GM21737 (cell line): Measurements from ENCODE around the gene PKDCC.
"Not testable (repeated sequence)": the region's sequence is repeated elsewhere in the genome, so short reads cannot be mapped to it uniquely, and the experiment has no call there.

Source experiments
- ATAC-seq: cut with Tn5 transposase; IDR thresholded peaks from one replicate; pipeline ENCODE4 v1.9.1; 2021; ENCODE audit warnings: mild to moderate bottlenecking, moderate library complexity; ENCODE audit not compliant: unreplicated experiment

The PKDCC gene

GRCh38 chr2:42084231-42084671, 36.4 kb downstream of the PKDCC start:
- ATAC-seq, result no peak

- not testable (repeated sequence) for ATAC-seq
Measured at GRCh38 chr2:42085070-42085469, 37.2 kb downstream of the PKDCC start.

- ATAC-seq, result no peak
Measured at GRCh38 chr2:42085706-42086487, 38.1 kb downstream of the PKDCC start.

- no peak for ATAC-seq
Measured at GRCh38 chr2:42086500-42086953, 38.7 kb downstream of the PKDCC start.

GRCh38 chr2:42087137-42087856, 39.5 kb downstream of the PKDCC start:
- no peak for ATAC-seq

- ATAC-seq, result no peak
Measured at GRCh38 chr2:42087857-42088195, 40.0 kb downstream of the PKDCC start.

GRCh38 chr2:42089340-42089925, 41.6 kb downstream of the PKDCC start:
- peak; percentile 77 for ATAC-seq

GRCh38 chr2:42090216-42090615, 42.4 kb downstream of the PKDCC start:
- no peak for ATAC-seq

- ATAC-seq, result no peak
Measured at GRCh38 chr2:42091671-42092070, 43.9 kb downstream of the PKDCC start.

GRCh38 chr2:42092084-42092996, 44.5 kb downstream of the PKDCC start:
- no peak for ATAC-seq

- no peak for ATAC-seq
Measured at GRCh38 chr2:42094114-42094513, 46.3 kb downstream of the PKDCC start.

- no peak for ATAC-seq
Measured at GRCh38 chr2:42095923-42096408, 48.1 kb downstream of the PKDCC start.

GRCh38 chr2:42096869-42097591, 49.2 kb downstream of the PKDCC start:
- no peak for ATAC-seq

GRCh38 chr2:42098571-42099437, 51.0 kb downstream of the PKDCC start:
- no peak for ATAC-seq

GRCh38 chr2:42099438-42100173, 51.8 kb downstream of the PKDCC start:
- no peak for ATAC-seq

GRCh38 chr2:42100683-42101205, 52.9 kb downstream of the PKDCC start:
- ATAC-seq, result no peak

- ATAC-seq, result no peak
Measured at GRCh38 chr2:42101206-42102023, 53.6 kb downstream of the PKDCC start.
